GM21528 (cell line): Measurements from ENCODE around the gene OPA3.
"Not testable (repeated sequence)": the region's sequence is repeated elsewhere in the genome, so short reads cannot be mapped to it uniquely, and the experiment has no call there.

Experiments
- ATAC-seq: cut with Tn5 transposase; IDR thresholded peaks from one replicate; pipeline ENCODE4 v1.9.1; 2021; ENCODE audit warnings: mild to moderate bottlenecking, moderate library complexity; ENCODE audit not compliant: unreplicated experiment, low FRiP score

OPA3 gene

DNA sequence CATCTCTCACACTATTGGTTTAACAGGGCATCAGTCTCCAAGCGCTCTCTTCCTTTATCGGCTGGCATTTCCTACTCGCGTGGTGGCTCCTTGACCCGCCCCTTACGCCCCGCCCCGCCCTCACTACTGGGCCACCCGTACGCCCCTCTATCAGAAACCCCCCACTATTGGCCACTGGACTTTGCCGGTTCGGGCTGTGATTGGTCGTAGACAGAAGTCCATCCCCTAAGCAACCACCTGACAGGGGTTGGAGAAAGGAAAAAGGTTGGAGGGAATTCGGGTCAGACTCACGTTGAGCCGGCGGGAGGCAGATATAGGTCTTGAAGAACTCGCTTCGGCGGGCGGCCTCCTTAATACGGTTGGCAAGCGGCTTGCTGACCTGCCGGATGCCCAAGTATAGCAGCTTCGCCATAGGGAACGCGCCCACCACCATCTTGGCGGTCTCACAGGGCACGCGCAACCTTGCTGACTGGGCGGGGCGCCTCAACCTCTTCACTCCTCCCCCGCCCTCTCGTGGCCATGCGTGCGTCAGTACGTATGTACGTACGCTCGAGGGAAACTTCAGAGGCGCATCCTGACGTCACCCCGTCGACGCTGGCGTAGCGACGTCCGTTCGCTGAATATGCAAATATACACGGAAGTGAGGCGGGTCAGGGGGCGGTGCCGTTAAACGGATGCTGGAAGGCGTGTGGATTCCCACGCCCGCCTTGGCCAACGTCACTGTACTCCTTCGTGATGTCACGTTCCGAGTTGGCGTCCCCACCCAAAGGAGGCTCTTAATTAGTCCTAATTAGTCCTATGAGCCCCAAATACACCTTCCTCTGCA, at the start of gene OPA3:
Gene OPA3, minus strand, starts transcription at position 471 of the 826 bp plus-strand sequence. Its CDS starts 38 bp downstream, at position 433.
- peak; percentile 84 for ATAC-seq

- ATAC-seq: no peak
Observed at GRCh38 chr19:45632468-45633196, 48.0 kb upstream of the OPA3 start.

- no peak for ATAC-seq
Observed at GRCh38 chr19:45630463-45630862, 45.9 kb upstream of the OPA3 start.

- ATAC-seq: no peak
Observed at GRCh38 chr19:45629704-45630103, 45.1 kb upstream of the OPA3 start.

DNA sequence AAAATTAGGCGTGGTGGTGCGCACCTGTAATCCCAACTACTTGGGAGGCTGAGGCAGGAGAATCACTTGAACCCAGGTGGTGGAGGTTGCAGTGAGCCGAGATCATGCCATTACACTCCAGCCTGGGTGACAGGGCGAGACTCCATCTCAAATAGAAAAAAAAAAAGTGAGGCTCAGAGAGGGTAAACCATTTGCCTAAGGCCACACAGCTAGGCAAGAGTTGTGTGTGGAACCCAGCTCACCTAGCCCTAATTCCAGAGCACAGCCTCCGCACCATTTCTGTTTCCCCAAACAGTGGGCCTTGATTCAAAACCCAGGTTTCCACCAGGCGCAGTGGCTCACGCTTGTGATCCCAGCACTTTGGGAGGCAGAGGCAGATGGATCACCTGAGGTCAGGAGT, 43.6 kb upstream of the OPA3 start:
- not testable (repeated sequence) for ATAC-seq

GRCh38 chr19:45623984-45624383, 39.4 kb upstream of the OPA3 start:
- no peak for ATAC-seq

GRCh38 chr19:45621976-45622503, 37.4 kb upstream of the OPA3 start:
- ATAC-seq: no peak

- ATAC-seq: no peak
Observed at GRCh38 chr19:45621389-45621788, 36.8 kb upstream of the OPA3 start.

DNA sequence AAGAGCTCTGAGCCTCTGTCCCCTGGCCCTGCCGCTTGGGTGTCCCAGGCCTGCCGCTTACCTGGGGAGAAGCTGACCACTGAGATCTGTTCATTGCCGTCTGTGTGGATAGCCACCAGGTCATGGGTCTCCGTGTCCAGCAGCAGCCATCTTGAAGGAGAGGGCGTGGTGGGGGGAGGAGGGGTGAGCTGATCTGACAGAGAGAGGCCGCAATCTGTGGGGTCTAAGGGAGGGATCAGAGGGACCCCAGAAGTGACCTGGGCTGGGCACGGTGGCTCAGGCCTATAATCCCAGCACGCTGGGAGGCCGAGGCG, 32.1 kb upstream of the OPA3 start:
- ATAC-seq: no peak

DNA sequence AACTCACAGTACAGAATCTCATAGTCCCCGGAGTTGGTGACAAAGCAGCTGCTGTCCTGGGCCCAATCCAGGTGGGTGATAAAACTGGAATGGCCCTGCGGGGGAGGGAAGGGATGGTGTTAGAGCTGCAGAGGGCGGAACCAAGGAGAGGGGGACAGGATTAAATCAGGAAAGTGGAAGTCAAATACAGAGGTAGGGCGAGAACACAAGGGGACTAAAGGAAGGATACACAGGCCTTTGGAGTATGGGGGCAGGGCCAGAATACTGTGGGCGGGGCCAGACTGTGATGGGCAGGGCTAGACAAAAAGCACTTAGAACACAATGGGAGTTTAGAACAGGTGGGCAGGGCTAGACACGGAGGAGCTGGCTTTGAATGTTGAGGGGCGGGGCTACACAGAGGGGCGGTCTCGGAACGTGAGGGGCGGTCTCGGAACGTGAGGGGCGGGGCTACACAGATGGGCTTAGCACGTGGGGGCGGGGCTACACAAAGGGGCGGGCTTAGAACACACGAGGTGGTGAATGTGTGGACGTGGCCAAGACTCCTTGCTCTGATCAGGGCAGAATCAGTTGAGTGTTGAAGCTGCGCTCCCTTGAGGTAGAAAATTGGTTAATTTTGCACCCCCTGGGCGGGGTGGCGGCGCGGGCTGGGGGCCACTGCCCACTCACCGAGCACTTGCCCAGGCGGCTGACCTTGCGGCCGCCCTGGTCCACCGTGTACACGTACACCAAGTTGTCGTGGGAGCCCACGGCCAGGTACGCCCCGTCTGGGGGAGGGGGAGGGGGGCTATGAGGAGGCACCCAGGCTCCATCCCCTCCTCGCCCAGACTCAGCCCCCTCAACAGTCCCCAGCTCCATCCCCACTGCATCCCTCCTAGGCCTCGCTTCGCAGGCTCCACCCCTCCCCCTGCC, 31.4 kb upstream of the OPA3 start:
- no peak for ATAC-seq

- not testable (repeated sequence) for ATAC-seq
Observed at GRCh38 chr19:45615056-45615455, 30.5 kb upstream of the OPA3 start.

GRCh38 chr19:45613926-45614725, 29.5 kb upstream of the OPA3 start:
- no peak for ATAC-seq

GRCh38 chr19:45608948-45609347, 24.3 kb upstream of the OPA3 start:
- ATAC-seq: no peak

DNA sequence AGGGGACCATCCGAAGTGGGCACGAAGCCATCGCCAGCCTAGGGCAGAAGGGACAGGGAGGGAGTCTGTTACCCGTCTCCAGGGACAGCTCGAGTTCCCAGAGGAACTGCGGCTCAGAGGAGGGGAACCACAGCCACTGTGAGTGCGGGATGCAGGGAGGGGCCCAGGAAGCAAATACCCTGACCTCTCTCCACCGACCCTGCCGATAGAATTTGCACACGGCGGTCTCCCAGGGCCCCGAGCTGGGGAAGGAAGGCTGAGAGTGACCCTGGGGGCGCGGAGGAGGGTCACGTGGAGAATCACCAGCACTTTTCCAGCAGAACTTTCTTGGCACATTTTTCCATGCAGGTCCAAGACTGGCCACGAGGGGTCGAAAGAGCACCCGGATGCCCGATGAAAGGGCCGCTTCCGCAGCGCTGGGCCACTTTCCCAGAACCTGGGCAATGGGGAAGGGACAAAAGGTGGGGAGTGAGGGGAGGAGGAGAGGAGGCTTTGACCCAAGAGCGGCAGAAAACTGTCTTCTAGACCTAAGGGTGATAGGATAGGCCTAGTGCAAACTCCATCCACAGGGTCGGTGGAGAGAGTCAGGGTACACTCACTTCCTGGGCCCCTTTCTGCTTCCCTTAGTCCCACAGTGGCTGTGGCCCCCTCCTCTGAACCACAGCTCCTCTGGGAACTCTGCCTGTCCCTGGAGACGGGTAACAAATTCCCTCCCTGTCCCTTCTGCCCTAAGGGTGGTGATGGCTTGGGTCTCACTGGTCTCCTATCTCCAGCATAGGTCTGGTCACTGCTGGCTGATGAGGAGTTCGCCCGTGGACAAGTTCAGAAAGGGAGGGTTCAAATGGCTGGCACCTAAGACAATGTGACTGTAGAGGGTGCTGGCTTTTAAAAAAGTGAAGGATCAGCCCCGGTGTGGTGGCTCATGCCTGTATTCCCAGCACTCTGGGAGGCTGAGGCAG, 22.7 kb upstream of the OPA3 start:
- no peak for ATAC-seq

DNA sequence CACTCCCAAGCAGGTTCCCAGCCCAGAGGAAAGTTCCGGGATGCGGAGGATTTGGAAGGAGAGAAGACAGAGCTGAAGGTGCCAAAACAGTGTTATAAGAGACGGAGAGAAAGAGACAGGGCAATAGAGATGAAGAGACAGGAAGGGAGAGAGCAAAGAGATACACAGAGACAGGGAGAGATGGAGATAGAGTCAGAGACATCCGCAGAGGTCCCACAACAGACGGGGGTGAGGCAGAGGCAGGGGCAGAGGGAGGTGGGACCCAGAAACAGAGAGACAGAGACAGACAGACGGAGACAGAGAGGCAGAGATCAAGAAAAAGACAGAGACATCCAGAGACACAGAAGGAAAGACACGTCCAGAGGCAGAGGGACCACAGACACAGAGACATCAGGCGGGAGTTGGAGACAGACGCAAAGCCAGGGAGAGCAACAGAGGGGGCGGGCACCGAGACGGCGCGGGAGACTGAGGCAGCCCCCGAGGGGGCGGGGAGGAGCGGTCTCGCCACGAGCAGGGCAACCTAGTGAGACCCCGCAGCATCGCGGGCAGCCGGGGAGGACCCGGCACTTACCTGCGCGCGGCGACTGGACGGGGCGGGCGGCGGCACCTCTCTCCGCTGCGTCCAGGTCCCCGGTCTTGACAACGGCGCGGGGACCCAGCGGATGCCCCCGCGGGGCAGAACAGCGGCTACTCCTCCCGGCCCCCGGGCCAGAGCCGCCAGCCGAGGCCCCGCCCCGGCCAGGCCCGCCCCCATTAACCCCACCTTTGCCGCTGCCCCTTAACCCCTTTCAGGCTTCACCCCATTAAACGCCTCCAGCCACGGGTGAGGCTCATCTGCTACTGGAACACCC, 17.1 kb upstream of the OPA3 start, which contains the start of gene GPR4:
Gene GPR4, minus strand, starts transcription at position 689 of the 851 bp plus-strand sequence. CDS start 10,346 bp downstream, outside the sequence.
- no peak for ATAC-seq

DNA sequence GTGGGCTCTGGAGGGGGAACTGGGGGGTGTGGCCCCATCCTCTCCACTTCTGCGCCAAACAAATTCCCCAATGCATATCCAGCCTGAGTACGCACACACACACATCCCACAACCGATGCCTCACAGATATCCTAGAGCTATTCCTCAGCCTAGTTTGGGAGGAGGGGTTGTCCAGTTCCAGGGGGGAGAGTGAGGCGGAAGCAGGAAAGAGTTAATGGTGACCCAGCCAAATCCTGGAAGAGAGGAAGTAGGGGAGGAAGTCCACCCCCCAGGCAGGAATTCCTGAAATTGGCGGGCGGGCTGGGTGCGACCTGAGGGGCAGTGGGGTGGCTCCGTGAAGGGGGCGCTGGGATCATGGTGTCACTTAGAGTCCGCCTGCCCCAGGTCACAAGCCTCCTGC, 16.5 kb upstream of the OPA3 start:
- ATAC-seq: no peak

- no peak for ATAC-seq
Observed at GRCh38 chr19:45600340-45600885, 15.8 kb upstream of the OPA3 start.
